Activated CD4-positive, alpha-beta T cell treated with anti-CD3 and anti-CD28 coated beads, Interleukin-2, Interleukin-6, amounts not matched to agents 100 ng/mL and 50 ng/mL, durations not matched to agents 16 hours and 8 hours (primary cell): ENCODE data around the gene TIAM2.
"Not testable (repeated sequence)": the region's sequence is repeated elsewhere in the genome, so short reads cannot be mapped to it uniquely, and the experiment has no call there.

Source experiments
- DNase-seq: peaks from one replicate; pipeline ENCODE4 v3.0.0-alpha.2; 2020

TIAM2 gene

GRCh38 chr6:155066921-155067680 is 72.0 kb downstream of the TIAM2 start:
- DNase-seq: no peak

- DNase-seq: no peak
These were observed 73.0 kb downstream of the TIAM2 start for GRCh38 chr6:155067956-155068615.

- no peak for DNase-seq
These were observed 74.4 kb downstream of the TIAM2 start for GRCh38 chr6:155069543-155069942.

DNA sequence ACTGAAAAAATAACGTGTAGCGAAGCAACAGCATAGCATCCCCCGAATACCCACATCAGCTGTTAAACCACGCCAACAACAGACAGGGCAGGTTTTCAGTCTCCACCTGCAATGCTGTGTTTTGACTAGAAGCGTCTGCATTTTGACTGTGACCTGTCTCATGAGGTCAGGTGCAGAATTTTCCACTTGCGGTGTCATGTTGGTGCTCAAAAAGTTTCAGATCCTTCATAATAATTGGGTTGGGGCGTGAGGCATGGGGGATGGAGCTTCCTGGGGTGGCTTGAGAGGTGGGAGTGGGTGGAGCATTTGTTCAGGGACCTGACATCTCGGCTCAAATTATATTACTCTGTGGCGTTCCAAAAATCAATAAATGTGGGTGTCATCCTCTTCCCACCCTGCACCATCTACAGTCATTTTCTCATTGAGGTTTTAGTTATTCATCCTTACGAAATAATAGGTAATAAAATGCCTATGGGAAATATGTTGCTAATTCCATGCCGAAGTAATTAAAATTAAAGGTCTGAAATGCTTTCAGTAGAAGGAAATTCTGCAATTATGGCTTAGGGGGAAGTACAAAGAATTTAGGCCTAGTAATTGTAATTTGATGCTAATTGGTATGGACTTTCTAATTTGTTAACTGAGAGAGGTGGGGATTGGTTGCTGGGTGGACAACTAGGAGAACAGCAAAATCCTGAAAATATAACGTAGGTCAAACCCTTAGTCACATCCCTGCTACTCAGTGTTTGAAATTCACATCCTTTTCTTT is 81.0 kb downstream of the TIAM2 start:
- DNase-seq: no peak

DNA sequence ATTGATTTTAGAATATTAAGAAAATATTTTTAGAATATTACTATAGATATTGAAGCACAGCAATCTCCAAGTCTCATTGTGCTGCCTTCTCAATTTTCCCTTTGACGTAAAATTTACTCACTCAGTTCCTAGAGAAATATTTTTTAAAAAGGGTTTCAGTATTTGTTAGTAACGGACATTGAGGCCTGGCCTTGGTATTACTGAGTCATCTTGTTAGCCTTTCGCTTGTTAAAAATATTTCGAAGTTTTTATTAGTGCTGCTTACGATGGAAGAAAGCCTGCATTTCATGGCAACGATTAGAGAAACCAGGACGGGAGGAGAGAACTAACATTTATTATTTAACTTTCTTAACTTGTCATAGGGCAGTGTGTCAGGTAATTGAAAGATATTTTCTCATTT is 82.2 kb downstream of the TIAM2 start:
- DNase-seq: no peak

- no peak for DNase-seq
These were observed 82.7 kb downstream of the TIAM2 start for GRCh38 chr6:155077784-155078183.

DNA sequence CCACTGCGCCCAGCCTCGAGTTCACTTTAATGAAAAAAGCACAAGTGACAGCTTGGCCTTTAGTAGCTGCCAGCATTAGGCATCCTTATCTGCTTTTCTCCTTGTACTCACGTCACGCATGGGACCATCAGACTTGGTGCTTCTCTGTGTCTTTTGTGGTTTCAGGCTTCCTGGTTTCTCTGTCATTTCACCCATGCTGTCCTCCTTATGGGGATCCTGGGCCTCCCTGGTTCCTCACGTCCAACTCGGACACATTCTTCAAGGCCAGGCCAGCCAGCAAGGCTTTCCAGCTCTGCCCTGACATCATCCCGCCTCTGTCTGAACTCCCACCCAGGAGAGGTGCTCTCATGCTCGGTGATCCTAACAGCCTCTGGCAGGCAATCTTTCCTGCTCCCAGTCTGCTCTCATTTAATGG is 83.2 kb downstream of the TIAM2 start:
- peak; percentile 17 for DNase-seq

- peak; percentile 64 for DNase-seq
These were observed 84.9 kb downstream of the TIAM2 start for GRCh38 chr6:155079985-155080452.

- DNase-seq: no peak
These were observed 86.0 kb downstream of the TIAM2 start for GRCh38 chr6:155080881-155081845.

GRCh38 chr6:155084431-155085123 is 89.5 kb downstream of the TIAM2 start:
- DNase-seq: no peak

DNA sequence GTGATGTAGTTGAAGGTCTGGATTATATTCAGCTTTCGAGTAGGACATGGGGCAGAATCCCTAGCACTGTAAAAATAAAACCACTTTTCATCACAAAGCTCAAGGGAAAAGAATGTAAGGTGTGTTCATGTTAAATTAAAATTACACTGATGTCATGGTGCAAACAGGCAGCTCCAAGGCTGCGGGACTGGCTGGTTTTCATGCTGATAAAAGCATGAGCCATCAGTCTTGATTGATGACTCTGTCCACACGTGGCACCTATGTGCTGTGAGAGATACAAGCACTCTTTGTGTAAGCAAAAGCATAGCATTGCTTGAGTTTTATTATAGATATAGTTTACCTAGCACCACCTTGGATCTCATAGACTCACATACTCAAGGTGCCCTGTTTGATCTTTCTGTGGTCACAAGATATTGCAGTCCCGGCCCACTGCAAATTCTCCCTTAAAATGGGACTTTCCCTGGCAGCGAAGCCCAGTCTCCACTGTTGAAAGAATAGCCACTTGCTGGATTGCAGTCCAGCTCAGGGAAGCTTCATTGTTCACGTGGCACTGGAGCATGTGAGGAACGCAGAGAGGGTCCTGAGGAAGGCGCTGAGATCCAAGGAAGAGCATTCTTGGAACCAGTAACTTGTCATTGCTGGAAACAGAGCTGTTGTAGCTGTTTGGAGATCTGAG is 90.6 kb downstream of the TIAM2 start:
- DNase-seq: no peak

- DNase-seq: no peak
These were observed 93.7 kb downstream of the TIAM2 start for GRCh38 chr6:155088856-155089255.

DNA sequence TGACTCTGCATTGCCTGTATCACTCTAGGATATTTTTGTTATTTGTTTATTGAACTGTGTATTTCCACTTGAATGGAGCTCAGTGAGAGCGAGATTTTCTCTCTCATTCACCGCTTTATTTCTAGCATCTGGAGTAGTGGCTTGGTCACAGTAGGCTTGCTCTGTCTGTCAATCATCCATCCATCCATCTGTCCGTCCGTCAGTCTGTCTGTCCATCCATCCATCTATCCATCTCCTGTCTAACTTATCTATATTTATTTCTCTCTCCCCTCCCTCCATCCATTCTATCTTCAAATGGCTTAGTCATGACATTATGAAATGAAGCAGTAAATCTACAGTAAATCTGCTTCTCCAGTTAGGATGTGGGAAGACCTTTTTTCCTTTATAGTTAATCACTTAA is 94.6 kb downstream of the TIAM2 start:
- no peak for DNase-seq

DNA sequence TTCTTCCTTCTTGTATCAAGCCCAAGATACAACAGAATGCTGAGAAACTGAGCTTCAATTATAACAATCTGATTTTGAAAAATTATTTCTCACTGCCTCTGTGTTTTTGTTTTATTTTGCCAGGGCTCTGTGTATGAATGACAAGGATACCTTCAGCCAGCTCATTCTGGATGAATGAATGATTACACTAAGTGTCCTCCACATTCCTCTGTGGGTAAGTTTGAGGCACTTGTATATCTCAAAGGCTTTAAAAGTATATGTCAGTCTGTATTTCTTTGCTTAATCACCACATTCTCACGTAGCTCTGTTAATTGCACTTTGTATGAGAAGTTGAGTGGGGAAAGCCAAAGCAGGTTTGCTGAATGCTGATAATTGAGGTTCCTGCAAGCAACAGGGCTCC is 95.1 kb downstream of the TIAM2 start:
- no peak for DNase-seq

- no peak for DNase-seq
These were observed 96.6 kb downstream of the TIAM2 start for GRCh38 chr6:155091756-155092155.

DNA sequence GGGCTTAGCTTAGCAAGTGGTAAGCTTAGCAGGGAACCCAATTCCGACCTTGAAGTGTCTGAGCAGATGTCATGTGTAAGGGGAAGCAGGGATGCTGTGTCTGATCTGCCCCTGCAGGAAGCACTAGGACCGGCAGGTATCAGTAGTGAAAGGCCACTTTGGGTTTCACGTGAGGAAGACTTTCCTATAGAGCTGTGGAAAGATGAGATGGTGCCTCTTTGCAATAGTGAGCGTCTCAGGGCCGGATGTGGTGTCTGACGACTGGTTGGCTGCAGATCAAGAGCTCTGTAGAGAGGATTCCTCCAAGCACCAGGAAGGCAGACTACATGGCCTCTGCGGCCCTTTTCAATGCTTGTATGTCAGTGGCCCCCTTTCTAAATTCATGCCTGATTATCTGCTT is 98.3 kb downstream of the TIAM2 start:
- DNase-seq: peak; percentile 62

DNA sequence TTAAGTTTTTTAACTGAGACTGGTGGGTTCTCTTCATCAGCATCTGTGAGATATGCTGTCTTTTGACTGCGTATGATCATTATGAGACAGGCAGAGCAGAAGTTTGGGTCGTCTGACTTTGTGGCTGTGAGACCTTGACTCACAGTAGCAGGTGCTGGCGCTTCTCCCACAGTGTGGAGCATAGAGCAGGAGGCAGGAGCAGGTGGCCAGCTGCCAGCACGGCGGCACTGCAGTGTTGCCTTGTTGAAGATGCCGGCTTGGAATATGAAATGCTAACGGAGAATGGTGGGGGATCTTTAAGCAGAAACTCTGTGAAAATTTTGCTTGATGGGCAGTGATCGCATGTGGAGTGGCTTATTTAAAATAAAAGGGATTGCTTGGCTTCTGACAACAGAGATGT is 105.0 kb downstream of the TIAM2 start:
- DNase-seq: no peak

GRCh38 chr6:155100591-155100990 is 105.5 kb downstream of the TIAM2 start:
- no peak for DNase-seq

DNA sequence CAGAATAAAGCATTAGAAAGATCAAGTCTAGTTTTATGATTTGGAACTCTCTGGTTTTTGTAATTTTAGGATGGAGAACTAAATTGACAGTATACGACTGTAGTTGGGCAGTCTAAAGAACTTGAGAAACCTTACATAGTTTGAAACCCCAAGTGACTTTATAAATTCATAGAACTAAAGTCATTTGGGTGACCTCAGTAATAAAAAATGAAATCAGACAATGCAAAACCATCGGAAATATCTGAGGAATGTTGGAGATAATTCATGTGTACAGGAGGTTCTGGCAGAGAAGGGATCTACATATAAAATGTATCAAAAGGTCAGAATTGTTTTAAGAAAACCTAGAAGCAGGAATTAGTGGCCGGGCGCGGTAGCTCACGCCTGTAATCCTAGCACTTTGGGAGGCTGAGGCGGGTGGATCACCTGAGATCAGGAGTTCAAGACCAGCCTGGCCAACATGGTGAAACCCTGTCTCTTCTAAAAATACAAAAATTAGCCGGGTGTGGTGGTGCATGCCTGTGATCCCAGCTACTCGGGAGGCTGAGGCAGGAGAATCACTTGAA is 108.0 kb downstream of the TIAM2 start:
- DNase-seq: not testable (repeated sequence)

DNA sequence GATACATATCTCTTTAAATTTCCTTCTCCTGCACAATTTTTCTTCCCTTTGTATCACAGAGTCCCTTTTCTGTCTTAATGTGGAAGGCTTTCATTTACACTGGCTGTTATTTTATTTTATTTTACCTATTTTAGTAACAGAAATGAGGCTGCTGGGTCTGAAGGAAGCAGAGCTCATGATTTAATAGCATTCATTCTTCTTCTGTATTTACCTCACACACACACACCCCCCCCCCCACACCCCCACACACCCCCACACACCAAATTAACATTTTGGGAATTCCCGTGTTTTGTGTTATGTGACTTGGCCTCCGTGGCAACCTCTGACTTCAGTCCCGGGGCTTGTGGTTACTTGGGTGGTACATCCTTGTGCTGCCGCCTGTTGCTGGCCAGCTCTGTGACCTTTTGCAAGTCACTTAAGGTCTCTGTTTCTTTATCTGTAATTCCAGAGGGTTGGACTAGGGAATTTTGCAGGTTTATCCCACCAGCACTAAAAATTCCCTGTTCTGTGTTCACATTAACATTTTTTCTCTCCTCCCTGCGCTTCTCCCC is 108.8 kb downstream of the TIAM2 start:
- DNase-seq: peak; percentile 47
